IPS DF 4.7 (cell line): ENCODE measurements around the gene DOCK3.
"Not testable (repeated sequence)": the region's sequence is repeated elsewhere in the genome, so short reads cannot be mapped to it uniquely, and the experiment has no call there.

Source experiments
- DNase-seq: peaks from one replicate; pipeline ENCODE4 v3.0.0-alpha.2; 2013; ENCODE audit warnings: low spot score; ENCODE audit errors: extremely low read depth

Gene DOCK3

GRCh38 chr3:50687127-50687751 lies 12.5 kb downstream of the DOCK3 start:
- no peak for DNase-seq

GRCh38 chr3:50687916-50688315 lies 13.2 kb downstream of the DOCK3 start:
- no peak for DNase-seq

GRCh38 chr3:50688602-50689001 lies 13.9 kb downstream of the DOCK3 start:
- DNase-seq: not testable (repeated sequence)

GRCh38 chr3:50689558-50689957 lies 14.8 kb downstream of the DOCK3 start:
- no peak for DNase-seq

- DNase-seq: no peak
Observed at GRCh38 chr3:50695031-50695430, 20.3 kb downstream of the DOCK3 start.

GRCh38 chr3:50696276-50696675 lies 21.5 kb downstream of the DOCK3 start:
- DNase-seq: no peak

- DNase-seq: no peak
Observed at GRCh38 chr3:50698269-50698668, 23.5 kb downstream of the DOCK3 start.

- DNase-seq: no peak
Observed at GRCh38 chr3:50708620-50709019, 33.9 kb downstream of the DOCK3 start.

GRCh38 chr3:50714946-50715345 lies 40.2 kb downstream of the DOCK3 start:
- DNase-seq: no peak

- no peak for DNase-seq
Observed at GRCh38 chr3:50724831-50725230, 50.1 kb downstream of the DOCK3 start.

- no peak for DNase-seq
Observed at GRCh38 chr3:50734985-50735384, 60.3 kb downstream of the DOCK3 start.

- no peak for DNase-seq
Observed at GRCh38 chr3:50737193-50737905, 62.6 kb downstream of the DOCK3 start.

- no peak for DNase-seq
Observed at GRCh38 chr3:50737906-50738598, 63.3 kb downstream of the DOCK3 start.

- no peak for DNase-seq
Observed at GRCh38 chr3:50743643-50744042, 68.9 kb downstream of the DOCK3 start.

GRCh38 chr3:50749822-50750221 lies 75.1 kb downstream of the DOCK3 start:
- DNase-seq: no peak

GRCh38 chr3:50759015-50759414 lies 84.3 kb downstream of the DOCK3 start:
- DNase-seq: no peak

GRCh38 chr3:50777680-50778079 lies 103.0 kb downstream of the DOCK3 start:
- DNase-seq: no peak

- not testable (repeated sequence) for DNase-seq
Observed at GRCh38 chr3:50781766-50782165, 107.0 kb downstream of the DOCK3 start.

- DNase-seq: no peak
Observed at GRCh38 chr3:50786631-50787030, 111.9 kb downstream of the DOCK3 start.

- not testable (repeated sequence) for DNase-seq
Observed at GRCh38 chr3:50790894-50791293, 116.2 kb downstream of the DOCK3 start.

- DNase-seq: no peak
Observed at GRCh38 chr3:50792568-50792967, 117.8 kb downstream of the DOCK3 start.

GRCh38 chr3:50803805-50804204 lies 129.1 kb downstream of the DOCK3 start:
- not testable (repeated sequence) for DNase-seq
